ENCODE data around the gene DMXL2.
"Not testable (repeated sequence)": the region's sequence is repeated elsewhere in the genome, so short reads cannot be mapped to it uniquely, and the experiment has no call there.

DMXL2 gene

DNA sequence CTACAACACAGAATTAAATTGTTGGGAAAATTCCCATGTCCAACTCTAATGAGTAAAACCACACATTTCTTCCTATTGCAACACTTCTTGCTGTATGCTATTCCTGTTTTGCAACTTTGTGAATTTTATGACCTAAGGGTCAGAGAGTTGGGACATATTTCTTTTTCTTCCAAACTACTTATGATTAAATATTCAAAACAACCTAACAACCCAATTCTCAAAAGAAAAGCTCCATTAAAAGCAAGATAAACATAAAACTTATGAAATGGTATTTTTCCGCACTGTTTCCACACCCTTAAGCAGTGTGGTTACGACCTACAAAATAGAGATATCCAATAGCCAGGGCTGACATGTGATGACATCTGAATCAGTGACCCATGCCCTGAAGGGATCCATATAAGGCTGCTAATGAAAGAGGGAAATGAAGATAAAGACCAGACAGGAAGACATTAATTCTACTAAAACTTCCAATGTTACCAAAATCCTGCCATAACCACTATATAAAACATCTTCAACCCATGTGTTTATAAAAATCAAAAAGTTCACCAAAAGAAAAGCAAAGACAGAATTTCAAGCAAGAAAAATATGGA is 45.6 kb downstream of the DMXL2 start:
- DNase-seq (ENCODE audit: low spot score), result no peak

DNA sequence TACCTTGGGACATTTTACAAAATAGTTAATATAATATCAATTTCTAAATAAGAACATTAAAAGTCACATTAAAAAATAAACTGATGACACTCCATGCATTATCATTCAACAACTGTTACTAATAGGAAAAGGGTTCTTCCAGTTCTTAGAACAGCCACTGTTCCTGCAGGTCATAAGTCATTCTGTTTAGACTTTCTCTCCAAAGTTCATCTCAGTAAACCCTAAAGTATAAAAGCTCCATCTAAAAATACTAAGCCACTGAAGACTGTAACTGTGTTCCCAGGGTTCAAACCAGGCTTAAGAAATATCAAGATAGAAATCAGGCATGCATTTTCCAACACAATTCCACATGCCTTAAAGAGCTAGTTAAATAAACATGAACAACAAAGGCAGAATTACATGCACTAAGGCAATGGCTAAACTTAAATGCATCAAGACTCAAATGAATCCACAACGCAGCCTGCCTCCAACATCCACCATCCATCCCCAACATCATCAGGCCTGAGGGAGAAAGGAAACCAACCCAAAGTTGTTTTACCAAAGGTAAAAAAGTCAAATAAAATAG is 46.2 kb downstream of the DMXL2 start:
- DNase-seq (ENCODE audit: low spot score), result no peak

DNA sequence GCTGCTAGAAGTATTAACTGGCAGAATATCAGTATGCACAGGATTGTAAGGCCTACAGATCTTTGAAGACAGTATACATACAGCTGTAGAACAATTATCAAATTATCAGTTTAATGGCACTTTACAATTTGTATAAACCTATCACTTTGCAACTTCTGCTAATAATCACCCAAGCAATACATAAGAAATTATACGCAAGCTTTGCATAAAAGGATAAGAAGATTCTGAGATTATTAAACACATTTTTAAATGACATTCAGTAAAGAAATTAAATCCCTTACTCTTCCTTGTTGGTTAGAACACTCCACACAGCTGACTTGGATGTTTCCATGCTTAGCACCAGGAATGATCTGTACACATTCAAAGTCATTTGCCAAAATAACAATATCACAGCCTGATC is 46.8 kb downstream of the DMXL2 start:
- DNase-seq (ENCODE audit: low spot score), result no peak

DNA sequence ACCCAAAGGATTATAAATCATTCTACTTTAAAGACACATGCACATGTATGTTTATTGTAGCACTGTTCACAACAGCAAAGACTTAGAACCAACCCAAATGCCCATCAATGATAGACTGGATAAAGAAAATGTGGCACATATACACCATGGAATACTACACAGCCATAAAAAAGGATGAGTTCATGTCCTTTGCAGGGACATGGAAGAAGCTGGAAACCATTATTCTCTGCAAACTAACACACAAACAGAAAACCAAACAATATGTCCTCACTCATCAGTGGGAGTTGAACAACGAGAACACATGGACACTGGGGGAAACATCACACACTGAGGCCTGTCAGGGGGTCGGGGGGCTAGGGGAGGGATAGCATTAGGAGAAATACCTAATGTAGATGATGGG is 49.2 kb downstream of the DMXL2 start:
- DNase-seq (ENCODE audit: low spot score), result not testable (repeated sequence)

DNA sequence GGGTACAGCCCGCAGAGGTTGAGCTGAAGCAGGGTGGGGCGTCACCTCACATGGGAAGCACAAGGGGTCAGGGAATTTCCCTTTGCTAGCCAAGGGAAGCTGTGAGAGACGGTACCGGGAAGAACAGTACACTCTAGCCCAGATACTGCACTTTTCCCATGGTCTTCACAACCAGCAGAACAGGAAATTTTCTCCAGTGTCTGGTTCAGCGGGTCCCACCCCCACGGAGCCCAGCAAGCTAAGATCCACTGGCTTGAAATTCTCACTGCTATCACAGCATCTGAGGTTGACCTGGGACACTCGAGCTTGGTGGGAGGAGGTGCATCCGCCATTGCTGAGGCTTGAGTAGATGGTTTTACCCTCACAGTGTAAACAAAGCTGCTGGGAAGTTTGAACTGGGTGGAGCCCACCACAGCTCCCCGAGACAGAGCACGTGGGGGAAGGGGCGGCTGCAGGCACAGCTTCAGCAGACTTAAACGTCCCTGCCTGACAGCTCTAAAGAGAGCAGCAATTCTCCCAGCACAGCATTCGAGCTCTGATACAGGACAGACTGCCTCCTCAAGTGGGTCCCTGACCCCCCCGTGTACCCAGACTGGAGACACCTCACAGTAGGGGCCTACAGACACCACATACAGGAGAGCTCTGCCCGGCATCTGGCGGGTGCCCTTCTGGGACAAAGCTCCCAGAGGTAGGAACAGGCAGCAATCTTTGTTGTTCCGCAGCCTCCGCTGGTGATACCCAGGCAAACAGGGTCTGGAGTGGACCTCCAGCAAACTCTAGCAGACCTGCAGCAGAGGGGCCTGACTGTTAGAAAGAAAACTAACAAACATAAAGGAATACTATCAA is 53.4 kb downstream of the DMXL2 start:
- DNase-seq (ENCODE audit: low spot score), result not testable (repeated sequence)

DNA sequence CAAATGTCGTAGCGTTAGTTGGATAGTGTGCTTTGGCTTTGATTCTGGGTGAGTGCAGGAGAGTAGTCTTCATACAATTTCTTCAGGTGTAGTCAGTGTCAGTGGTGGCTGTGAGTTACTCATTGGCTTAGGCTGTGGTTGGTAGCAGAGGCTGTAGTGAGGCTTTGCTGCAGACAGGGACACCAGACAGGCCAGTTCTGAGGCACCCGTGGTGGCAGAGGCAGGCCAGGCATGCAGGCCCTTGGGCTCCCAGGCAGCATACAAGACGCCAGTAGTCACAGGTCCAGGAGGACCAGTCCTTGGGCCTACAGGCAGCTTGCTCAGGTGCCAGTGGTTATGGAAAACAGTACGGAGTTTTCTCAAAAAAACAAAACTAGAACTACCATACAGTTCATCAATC is 61.3 kb downstream of the DMXL2 start:
- no peak for DNase-seq (ENCODE audit: low spot score)

DNA sequence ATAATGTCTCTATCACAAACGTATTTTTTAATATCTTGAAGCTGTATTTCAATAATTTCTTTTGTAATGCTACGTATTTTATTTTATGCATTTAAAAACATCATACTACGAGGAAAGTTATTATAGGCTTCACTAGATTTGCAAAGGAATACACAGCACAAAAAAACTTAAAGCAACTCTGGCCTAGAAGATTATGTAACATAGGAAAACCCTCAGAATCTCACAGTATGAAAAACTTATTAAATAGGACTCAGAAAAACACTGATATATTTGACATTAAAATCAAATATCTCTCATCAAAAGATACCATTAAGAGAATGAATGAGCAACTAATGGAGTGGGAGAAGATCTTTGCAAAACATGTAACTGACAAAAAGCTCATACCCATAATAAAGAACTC is 63.7 kb downstream of the DMXL2 start:
- DNase-seq (ENCODE audit: low spot score), result no peak

DNA sequence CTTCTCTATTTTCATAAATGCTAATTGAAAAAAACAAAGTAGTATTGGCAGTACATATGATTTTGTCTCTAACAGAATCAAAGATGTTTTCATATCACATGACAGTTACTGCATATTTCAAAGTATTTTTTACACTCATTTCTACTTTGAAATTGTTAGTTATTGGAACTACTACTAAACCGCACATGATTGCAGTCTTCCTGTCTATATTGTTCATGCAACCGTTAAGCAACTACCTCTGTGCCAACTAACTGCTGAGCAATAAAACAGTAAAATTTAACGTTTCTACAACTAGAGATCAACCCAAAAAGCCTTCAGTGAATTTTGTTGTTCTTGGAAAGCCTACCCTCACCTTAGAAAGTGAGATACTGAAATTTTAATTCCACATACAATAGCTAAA is 64.2 kb downstream of the DMXL2 start:
- DNase-seq (ENCODE audit: low spot score), result no peak

DNA sequence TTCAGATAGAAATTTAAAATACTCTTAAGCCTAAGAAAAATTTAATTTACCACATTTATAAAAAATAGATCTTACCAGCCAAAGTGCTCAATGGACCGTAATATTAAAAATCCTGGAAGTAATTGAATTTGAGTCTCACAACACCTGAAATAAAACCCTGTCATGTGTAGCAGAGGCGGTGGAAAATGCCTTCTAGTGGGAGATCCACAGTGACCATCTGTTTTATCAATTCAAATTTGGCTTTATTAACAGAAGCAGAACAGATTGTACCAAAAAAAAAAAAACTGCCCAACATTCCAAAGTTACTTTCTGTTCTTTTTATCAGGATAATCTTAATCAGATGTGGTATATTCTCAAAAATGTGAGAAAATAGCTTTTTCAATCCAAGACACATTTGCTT is 71.7 kb downstream of the DMXL2 start:
- DNase-seq (ENCODE audit: low spot score), result no peak

DNA sequence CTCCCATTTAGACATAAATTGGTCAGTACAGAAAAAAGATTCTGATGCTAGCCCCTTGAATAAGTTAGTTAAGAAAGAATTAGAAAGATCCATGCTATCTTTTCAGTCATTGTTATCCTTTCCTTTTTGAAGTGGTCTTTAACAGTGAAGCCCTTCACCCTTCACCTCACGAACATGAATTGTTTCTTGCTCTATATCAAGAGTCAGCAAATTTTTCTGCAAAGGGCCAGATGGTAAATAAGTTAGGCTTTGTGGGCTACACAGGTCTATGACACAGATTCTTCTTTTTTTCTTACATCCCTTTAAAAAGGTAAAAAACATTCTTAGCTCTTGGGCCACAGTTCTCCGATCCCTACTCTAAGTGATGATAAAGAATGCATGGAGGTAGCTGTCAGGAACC is 74.9 kb downstream of the DMXL2 start:
- DNase-seq (ENCODE audit: low spot score), result no peak

DNA sequence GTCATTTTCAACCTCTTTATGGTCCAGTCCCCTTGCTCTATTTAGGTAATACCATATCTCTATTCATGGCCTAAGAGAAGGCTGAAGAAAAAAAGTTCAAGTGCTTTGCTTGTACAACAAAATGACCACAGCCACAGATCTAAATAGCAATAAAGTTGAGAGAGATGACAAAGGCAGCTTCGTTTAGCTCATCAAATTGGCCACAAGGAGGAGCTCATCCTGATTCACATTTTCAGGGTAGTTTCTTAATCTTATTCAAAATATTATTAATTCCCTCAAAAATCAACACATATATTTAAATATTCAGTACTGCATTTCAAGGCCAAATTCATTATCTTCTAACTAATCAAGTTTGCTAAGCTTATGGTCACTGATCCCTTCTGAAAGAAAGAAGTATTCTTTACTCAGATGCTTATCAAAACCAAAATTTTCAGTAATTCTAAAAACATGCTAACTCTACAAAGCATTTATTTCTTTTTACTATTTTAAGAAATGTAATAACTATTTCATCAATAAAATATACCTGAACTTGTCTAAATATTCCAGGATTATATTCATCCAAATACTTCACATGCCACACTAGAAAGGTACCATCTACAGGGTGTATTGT is 85.5 kb downstream of the DMXL2 start:
- DNase-seq (ENCODE audit: low spot score), result no peak

DNA sequence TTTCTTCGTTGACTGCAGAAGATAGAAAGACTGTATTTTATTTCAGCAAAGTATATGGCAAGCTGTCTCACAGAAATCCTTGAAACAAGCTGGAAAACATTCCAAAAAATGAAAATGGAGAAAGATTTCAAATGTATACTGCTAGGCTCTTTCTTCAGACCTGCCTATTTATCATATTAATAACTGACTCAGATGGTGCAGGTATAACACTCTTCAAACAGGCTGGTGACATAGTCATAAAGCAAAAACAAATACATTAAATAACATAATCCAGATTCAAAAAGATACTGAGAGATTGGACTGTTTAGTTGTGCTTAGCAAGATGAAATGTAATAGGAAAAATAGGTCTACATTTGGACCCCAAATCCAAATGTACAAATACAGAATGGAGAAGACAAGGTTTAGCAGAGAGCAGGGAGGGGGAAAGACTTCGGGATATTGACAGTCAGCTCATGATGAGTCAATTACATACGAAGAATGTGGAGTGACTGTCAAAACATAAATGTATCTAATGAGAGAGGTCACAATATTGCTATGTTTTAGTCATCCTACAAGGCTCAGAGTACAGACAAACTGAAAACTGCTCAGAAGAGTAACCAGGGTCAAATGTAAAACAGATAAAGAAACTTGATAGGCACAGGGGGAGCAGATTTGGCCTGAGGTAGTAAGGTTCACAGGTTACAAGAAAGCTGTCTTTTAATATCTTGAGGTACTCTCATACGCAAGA is 88.7 kb downstream of the DMXL2 start:
- DNase-seq (ENCODE audit: low spot score), result no peak

DNA sequence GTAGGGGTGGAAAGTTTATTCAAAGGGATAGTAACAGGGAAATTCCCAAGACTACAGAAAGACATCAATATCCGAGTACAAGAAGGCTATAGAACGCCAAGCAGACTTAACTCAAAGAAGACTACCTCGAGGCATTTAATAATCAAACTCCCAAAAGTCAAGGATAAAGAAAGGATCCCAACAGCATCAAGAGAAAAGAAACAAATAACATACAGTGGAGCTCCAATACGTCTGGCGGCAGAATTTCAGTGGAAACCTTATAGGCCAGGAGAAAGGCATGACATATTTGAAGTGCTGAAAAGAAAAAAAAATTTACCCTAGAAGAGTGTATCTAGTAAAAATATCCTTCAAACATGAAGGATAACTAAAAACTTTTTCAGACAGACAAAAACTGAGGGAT is 95.6 kb downstream of the DMXL2 start:
- DNase-seq (ENCODE audit: low spot score), result no peak

DNA sequence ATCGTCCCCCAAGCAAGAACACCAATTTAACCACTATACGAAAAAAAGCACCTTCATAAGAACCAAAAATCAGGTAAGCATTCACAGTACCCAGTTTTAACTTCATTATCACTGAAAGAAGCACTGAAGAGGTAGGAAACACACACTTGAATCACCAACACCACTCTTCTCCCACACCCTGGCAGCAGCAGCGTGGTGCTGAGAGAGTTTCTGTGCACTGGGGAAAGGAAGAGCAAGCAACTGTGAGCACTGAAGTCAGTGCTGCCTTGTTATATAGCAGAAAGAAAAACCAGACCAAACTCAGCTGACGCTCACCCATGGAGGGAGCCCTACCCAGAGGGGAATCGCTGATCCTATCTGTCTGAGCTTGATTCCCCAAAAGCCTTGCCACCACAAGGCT is 98.2 kb downstream of the DMXL2 start:
- no peak for DNase-seq (ENCODE audit: low spot score)

DNA sequence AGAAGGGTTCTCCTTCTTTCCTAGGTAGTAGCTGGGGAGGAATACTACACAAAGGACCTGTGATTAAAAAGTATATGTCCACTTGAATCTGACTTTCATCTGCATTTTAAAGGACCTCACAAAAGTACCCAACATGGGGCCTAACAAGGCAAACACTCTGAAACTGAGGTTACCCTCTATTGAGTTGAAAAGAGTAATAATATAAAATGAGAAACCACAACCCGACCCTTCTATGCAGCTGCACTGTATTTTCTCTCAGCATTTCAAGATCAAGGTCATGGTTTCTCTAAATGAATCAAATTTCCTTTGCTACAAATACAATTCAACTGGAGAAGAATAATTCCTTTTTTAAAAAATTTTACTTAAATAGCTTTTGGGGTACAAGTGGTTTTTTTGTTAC is 106.3 kb downstream of the DMXL2 start:
- no peak for DNase-seq (ENCODE audit: low spot score)

DNA sequence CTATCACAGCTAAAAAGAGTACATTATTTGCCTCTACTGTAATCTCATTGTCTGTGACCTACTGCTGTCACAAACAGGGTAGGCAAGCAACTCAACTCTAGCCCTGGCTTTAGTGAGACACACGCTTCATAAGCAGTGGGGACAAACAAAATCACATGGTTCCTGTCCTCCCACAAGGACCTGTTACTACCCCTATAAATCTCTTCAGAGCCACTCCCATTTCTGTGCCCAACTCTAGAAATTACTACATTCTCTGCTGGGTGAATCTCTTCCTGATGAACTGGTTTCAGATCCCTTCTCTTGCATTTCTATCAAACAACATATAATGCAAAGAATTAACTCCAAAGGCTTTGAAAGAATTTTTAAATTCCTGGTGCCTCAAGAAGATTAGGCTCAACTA is 117.3 kb downstream of the DMXL2 start:
- DNase-seq (ENCODE audit: low spot score), result no peak

DNA sequence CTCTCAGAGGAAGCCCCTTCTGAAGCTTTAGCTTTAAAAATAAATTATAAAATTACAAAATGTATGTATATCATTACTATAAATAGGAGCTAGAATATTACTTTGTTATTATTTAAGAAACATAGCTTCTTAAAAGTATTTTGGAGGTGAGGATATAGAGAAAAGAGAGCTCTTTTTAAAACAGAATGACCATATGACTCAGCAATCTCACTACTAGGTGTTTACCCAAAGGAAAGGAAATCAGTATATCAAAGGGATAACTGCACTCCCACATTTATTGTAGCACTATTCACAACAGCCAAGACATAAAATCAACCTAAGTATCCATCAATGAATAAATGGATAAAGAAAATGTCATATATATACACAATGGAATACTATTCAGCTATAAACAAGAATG is 119.6 kb downstream of the DMXL2 start:
- DNase-seq (ENCODE audit: low spot score), result no peak

DNA sequence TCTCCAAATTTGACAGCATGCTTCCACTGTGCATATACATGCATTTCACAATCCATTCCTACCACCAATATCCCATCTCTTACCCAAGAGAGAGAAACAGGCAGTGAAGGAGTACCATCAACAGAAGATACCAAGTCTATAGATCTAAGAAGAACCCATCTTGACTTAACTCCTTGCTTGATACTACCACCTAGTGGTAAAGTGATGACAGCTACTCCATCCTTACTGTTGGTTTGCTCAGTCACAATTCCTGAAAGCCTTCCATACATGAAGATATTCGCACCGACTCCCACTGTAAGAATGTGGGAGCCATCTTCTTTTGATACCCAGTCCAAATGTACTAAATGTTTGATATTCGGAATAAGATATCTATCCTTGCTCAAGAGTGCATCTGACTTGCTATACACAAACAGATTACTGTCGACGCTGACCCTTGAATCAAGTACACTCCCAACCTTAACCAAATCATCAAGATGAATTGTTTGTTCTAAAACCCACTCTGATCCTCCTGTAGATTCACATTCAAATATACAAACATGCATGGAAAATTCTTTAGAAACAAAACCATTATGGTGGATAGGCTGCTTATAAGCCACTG is 123.1 kb downstream of the DMXL2 start:
- DNase-seq (ENCODE audit: low spot score), result peak; percentile 12

DNA sequence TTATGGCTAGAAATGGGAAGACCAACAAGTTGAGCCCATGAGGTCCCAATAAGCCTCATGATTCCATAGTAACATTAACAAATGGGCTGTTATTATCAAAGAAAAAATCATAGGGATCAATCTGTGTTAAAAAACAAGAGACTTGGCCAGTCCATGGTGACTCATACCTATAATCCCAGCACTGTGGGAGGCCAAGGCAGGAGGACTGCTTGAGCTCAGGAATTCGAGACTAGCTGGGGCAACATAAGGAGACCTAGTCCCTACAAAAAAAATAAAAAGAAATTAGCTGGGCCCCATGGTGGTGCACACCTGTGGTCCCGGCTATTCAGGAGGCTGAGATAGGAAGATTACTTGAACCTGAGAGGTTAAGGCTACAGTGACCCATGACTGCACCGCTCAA is 124.8 kb downstream of the DMXL2 start:
- DNase-seq (ENCODE audit: low spot score), result no peak

DNA sequence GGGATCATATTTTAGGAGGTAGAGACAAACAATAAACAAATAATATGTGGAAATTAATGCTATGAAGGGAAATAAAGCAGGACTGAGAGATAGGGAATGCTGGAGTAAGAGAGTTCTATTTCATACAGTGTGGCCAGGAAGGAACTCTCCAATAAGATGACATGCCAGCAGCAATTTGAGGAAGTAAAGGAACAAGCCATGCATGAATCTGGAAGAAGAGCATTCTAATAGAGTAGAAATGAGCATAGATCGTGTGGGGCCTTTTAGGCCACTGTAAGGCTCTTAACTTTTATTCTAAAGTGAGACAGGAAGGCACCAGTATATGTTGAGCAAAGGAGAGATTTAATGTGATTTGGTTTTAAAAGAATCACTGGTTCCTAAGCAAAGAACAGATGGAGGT is 126.3 kb downstream of the DMXL2 start:
- no peak for DNase-seq (ENCODE audit: low spot score)

DNA sequence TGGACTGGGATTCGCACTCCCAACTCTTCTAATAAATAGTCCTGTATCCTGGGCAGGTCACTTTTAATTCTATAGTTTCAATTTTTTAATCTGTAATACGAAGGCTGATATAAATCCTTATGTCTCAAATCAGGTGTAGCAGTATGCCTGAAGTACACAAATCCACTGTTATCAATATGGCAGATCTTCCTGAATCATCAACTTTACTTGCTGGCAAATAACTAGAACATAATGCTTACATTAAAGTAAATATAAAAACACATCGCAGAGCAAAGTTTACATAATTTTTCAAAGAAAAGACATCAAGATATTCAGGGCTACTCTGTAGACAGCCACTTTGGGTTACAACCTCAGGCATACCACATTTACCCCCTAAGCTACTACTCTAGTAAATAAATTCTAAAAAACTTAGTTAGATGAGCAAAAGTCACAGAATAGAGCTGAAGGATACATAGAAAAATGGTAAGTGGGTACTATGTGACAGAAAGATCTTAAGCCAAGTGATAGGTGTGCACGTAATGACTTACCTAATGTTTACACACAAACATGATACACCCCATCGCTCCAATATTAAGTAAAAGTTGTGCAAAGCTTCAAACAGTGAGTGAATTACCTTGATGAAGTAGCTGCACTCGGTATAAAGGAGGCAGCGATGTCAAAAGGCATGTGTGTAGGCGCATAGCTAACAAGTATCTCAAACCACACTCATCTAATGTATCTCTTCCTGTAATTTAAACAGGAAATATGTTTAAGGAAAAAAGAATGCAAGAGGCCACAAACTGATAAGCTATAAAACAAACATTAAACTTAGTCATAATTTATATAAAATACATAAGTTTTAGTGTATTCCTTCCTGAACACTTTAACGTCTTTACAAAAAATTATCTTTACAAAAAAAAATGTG is 127.9 kb downstream of the DMXL2 start:
- no peak for DNase-seq (ENCODE audit: low spot score)

Data from Ammon's horn (tissue), 1 donor.